K562 (cell line): ENCODE measurements around the gene CATSPER3. TPM values are rescaled to one million over a fixed set of nuclear protein-coding genes. Genes with fewer than 3 reads are reported as not detected.

Experiments
- ATAC-seq: fragments of 200-7000 bp; cut with Tn5 transposase; 3 replicates; pipeline ENCODE4 v1.9.1; 2020; ENCODE audit warnings: moderate library complexity
- BruUV-seq: library from RNA; stranded (reverse); fragments of 400-500 nt; replicated peaks from 2 replicates; lab custom pipeline; 2021; lab: Mats Ljungman, UMichigan
- CTCF ChIA-PET: fragments of 300-600 bp; formaldehyde crosslinking; extraction: SDS; loops from one replicate; lab custom pipeline; 2021; ENCODE audit warnings: low intra/inter-chr PET ratio; lab: Yijun Ruan, JAX
- POLR2A ChIA-PET: fragments of 300-600, 350-650 bp; sonication (Branson Sonifier 250); formaldehyde crosslinking; extraction: SDS; loops from one replicate; lab custom pipeline; 2021; ENCODE audit warnings: antibody characterized with exemption, inconsistent platforms; lab: Yijun Ruan, JAX
- DNase-seq, 4 experiments: peaks; one replicate each; pipeline versions ENCODE4 v3.0.0 to v3.0.0-alpha.2; 2011 to 2018; ENCODE audit warnings: low spot score in 3 of 4, mixed read lengths in 3 of 4; ENCODE audit errors: extremely low read depth in 1 of 4
- FAIRE-seq: peaks from 2 replicates; lab custom pipeline; 2011; peaks lifted over from hg19 to GRCh38; lab: Jason Lieb, UNC
- H2AFZ ChIP-seq: 2 replicates; pipeline ENCODE4 v1.6.0; 2011; ENCODE audit warnings: low read depth, low read length, control low read depth, inconsistent platforms
- H3K27ac ChIP-seq: fragments of 200-600 bp; 3 replicates; pipeline ENCODE4 v1.8.0; 2011; ENCODE audit warnings: low read depth, mild to moderate bottlenecking, control low read depth, inconsistent platforms, low read length, moderate library complexity, mixed read lengths; ENCODE audit errors: extremely low read depth
- H3K27me3 ChIP-seq, 2 experiments: fragments of 300-600 bp in 1 of 2; 2 replicates in 1 of 2; 3 replicates in 1 of 2; pipeline versions ENCODE4 v1.6.0 to v1.8.0; 2011; ENCODE audit warnings: inconsistent platforms in 2 of 2, low read length in 2 of 2, mild to moderate bottlenecking in 1 of 2, mixed read lengths in 1 of 2, moderate library complexity in 1 of 2; ENCODE audit not compliant: control insufficient read depth in 2 of 2, insufficient read depth in 2 of 2
- H3K36me3 ChIP-seq: fragments of 300-600 bp; 3 replicates; pipeline ENCODE4 v1.8.0; 2011; ENCODE audit warnings: mild to moderate bottlenecking, low read length, inconsistent platforms; ENCODE audit not compliant: control insufficient read depth, insufficient read depth
- H3K4me1 ChIP-seq, 2 experiments: fragments of 200-600 bp in 1 of 2; replicated peaks in 1 of 2; 2 replicates in 1 of 2; 3 replicates in 1 of 2; pipeline versions ENCODE4 v1.5.1 to v1.8.0; 2011; ENCODE audit warnings: inconsistent platforms in 2 of 2, low read length in 2 of 2, mild to moderate bottlenecking in 1 of 2, mixed read lengths in 1 of 2, moderate library complexity in 1 of 2; ENCODE audit not compliant: control insufficient read depth in 2 of 2, insufficient read depth in 2 of 2
- H3K4me2 ChIP-seq: 2 replicates; pipeline ENCODE4 v1.6.1; 2011; ENCODE audit warnings: low read length, control low read depth, inconsistent platforms, mixed read lengths; ENCODE audit not compliant: insufficient read depth
- H3K4me3 ChIP-seq: fragments of 200-600 bp; sonication (generic), shearing (Covaris generic); 2 replicates; pipeline ENCODE4 v1.5.1; 2016; ENCODE audit warnings: control low read depth, inconsistent platforms
- H3K79me2 ChIP-seq: fragments of 200-600 bp; 3 replicates; pipeline ENCODE4 v1.8.0; 2011; ENCODE audit warnings: low read length, inconsistent platforms; ENCODE audit not compliant: control insufficient read depth, insufficient read depth
- H3K9ac ChIP-seq, 2 experiments: 2 replicates each; pipeline versions ENCODE4 v1.6.0 to v1.6.1; 2011; ENCODE audit warnings: low read depth in 2 of 2, low read length in 2 of 2, control low read depth in 1 of 2, inconsistent platforms in 1 of 2, mild to moderate bottlenecking in 1 of 2, mixed read lengths in 1 of 2; ENCODE audit not compliant: insufficient read depth in 1 of 2
- H3K9me1 ChIP-seq: one replicate; pipeline ENCODE4 v1.6.0; 2011; ENCODE audit warnings: inconsistent platforms, mild to moderate bottlenecking, low read length, moderate library complexity; ENCODE audit not compliant: control insufficient read depth, insufficient read depth
- H3K9me3 ChIP-seq: replicated peaks from 2 replicates; pipeline ENCODE4 v1.5.1; 2011; ENCODE audit warnings: low read depth, low read length, inconsistent platforms; ENCODE audit not compliant: control insufficient read depth, insufficient read depth
- H4K20me1 ChIP-seq: replicated peaks from 2 replicates; pipeline ENCODE4 v1.6.1; 2011; ENCODE audit warnings: low read length, inconsistent platforms, mixed read lengths; ENCODE audit not compliant: control insufficient read depth, insufficient read depth
- HOXB6 ChIP-seq: fragments of 250-450 bp; sonication (Bioruptor Pico); IDR thresholded peaks from 2 replicates; pipeline ENCODE4 v1.5.1; 2022; ENCODE audit warnings: mild to moderate bottlenecking, borderline replicate concordance
- JUN ChIP-seq, 2 experiments: sonication (generic) in 1 of 2; formaldehyde crosslinking in 1 of 2; IDR thresholded peaks; 2 replicates each; pipeline versions ENCODE4 v1.6.1 to v1.8.0; 2012 to 2022; ENCODE audit warnings: borderline replicate concordance in 2 of 2, mild to moderate bottlenecking in 2 of 2, improper control_type of control experiment in 1 of 2, low read depth in 1 of 2, low read length in 1 of 2, missing genetic modification reagents in 1 of 2
- MAFG ChIP-seq: fragments of 450-650 bp; conservative IDR thresholded peaks from 2 replicates; pipeline ENCODE4 v1.6.1; 2016; ENCODE audit warnings: missing genetic modification characterization, missing compliant biosample characterization
- MED1 ChIP-seq: sonication (generic); formaldehyde crosslinking; IDR thresholded peaks from 2 replicates; pipeline ENCODE4 v1.8.1; 2023; ENCODE audit warnings: missing genetic modification reagents, borderline replicate concordance
- ZNF134 ChIP-seq: fragments of 250-450 bp; sonication (Bioruptor Pico); conservative IDR thresholded peaks from 2 replicates; pipeline ENCODE4 v1.4.0; 2020
- ZNF212 ChIP-seq: fragments of 450-650 bp; formaldehyde crosslinking; IDR thresholded peaks from 2 replicates; pipeline ENCODE4 v1.4.0; 2020; ENCODE audit warnings: mild to moderate bottlenecking
- ZNF785 ChIP-seq: fragments of 250-450 bp; sonication (Bioruptor Pico); IDR thresholded peaks from 2 replicates; pipeline ENCODE4 v1.4.0; 2020; ENCODE audit warnings: mild to moderate bottlenecking
- in situ Hi-C: fragments of 300-500 bp; cut with MboI; formaldehyde crosslinking; loops from 4 replicates; pipeline ENCODE4 v1.15.0; 2018; ENCODE audit warnings: inconsistent platforms, mixed read lengths
- intact Hi-C: fragments of 100-400 bp; cut with micrococcal nuclease; formaldehyde crosslinking; loops from 2 replicates; pipeline ENCODE4 v1.14.2; 2022
- polyA plus RNA-seq, 8 experiments: library from polyadenylated mRNA; depleted of rRNA in 4 of 8; stranded (reverse) in 5 of 8; unstranded in 3 of 8; fragments of >200 nt; fragmentation: Nextera tagmentation in 2 of 8; fragmentation: Illumina TruSeq in 1 of 8; extraction: Ambion mirVana in 2 of 8; extraction: Trizol in 1 of 8; gene quantifications; 2 replicates each; pipeline versions ENCODE4 v1.2.1 to v1.2.3, GENCODE V29; 2011 to 2014; ENCODE audit warnings: inconsistent platforms in 1 of 8, missing spikeins in 1 of 8
- total RNA-seq, 7 experiments: library from RNA; depleted of rRNA in 6 of 7; stranded (reverse); fragments of >200 nt in 6 of 7; fragmentation: Illumina TruSeq in 2 of 7; extraction: Trizol in 2 of 7; gene quantifications; 2 replicates each; pipeline versions ENCODE4 v1.2.1 to v1.2.3, GENCODE V29; 2011 to 2021; ENCODE audit warnings: low replicate concordance in 1 of 7
- TF ChIP-seq, protein P1 (sequence below), 2 experiments: fragments of 450-650 bp; IDR thresholded peaks; 2 replicates each; pipeline ENCODE4 v1.6.1; 2018; ENCODE audit warnings: mild to moderate bottlenecking in 2 of 2, low read depth in 1 of 2; ENCODE audit not compliant: partially characterized antibody in 2 of 2
- TF ChIP-seq, protein P2 (sequence below): fragments of 450-650 bp; formaldehyde crosslinking; IDR thresholded peaks from 2 replicates; pipeline ENCODE4 v1.4.0; 2022; ENCODE audit warnings: missing genetic modification characterization
- TF ChIP-seq, protein P3 (sequence below): fragments of 450-650 bp; IDR thresholded peaks from 2 replicates; pipeline ENCODE4 v1.6.1; 2017; ENCODE audit warnings: antibody characterized with exemption

Gene CATSPER3
- total and polyA plus RNA-seq, 9 of the 15 experiments (the other 6 are each of a cell fraction or from before 2014, with no cell fraction given) = 0.14 to 1.5 (median 0.49) TPM

DNA sequence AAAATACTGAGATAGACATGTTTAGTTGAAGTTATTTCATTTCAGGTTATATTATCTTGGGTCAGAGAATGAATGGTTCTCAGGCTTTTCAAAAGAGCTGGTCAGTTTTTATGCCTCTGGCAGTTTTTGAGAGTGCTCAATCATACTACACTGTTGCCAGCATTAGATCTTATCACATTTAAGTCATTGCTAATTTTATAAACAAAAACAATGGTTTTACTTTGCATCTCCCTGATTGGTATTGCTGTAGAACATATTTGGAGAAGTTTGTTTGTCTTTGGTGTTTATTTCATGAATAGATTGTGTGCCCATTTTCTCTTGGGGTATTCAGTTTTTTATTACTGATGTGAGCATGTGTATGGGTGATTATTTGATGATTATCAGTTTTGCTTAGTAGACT is 1.5 kb downstream of the CATSPER3 start:
- Histone ChIP-seq H2AFZ (no peak overlapping the region), H3K9me1 (no peaks in the 10 kb centered on the region), H3K4me1 (no peaks in the 10 kb centered on the region), H3K9me3 (no peaks in the 10 kb centered on the region), H3K79me2 (no peaks in the 10 kb centered on the region), H3K4me3 (no peak overlapping the region), H3K27ac (no peak overlapping the region), H3K36me3 (peaks cover 6% of the 10 kb centered on the region; the same call in 2 of the 3 replicates), H3K4me2 (no peak overlapping the region), H3K27me3 (no peaks in the 10 kb centered on the region)
- DNase-seq (no peak), ATAC-seq (no peak), FAIRE-seq (no peak)
- ChIA-PET CTCF (no interaction called here), POLR2A (no interaction called here)
- intact Hi-C loops = no loop called here
- BruUV-seq = no TSS peak
- TF ChIP-seq, protein P1, sequence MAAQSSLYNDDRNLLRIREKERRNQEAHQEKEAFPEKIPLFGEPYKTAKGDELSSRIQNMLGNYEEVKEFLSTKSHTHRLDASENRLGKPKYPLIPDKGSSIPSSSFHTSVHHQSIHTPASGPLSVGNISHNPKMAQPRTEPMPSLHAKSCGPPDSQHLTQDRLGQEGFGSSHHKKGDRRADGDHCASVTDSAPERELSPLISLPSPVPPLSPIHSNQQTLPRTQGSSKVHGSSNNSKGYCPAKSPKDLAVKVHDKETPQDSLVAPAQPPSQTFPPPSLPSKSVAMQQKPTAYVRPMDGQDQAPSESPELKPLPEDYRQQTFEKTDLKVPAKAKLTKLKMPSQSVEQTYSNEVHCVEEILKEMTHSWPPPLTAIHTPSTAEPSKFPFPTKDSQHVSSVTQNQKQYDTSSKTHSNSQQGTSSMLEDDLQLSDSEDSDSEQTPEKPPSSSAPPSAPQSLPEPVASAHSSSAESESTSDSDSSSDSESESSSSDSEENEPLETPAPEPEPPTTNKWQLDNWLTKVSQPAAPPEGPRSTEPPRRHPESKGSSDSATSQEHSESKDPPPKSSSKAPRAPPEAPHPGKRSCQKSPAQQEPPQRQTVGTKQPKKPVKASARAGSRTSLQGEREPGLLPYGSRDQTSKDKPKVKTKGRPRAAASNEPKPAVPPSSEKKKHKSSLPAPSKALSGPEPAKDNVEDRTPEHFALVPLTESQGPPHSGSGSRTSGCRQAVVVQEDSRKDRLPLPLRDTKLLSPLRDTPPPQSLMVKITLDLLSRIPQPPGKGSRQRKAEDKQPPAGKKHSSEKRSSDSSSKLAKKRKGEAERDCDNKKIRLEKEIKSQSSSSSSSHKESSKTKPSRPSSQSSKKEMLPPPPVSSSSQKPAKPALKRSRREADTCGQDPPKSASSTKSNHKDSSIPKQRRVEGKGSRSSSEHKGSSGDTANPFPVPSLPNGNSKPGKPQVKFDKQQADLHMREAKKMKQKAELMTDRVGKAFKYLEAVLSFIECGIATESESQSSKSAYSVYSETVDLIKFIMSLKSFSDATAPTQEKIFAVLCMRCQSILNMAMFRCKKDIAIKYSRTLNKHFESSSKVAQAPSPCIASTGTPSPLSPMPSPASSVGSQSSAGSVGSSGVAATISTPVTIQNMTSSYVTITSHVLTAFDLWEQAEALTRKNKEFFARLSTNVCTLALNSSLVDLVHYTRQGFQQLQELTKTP (IDR thresholded peaks at IDR 0.05; ENCODE audit: low read depth in 1 of 2, partially characterized antibody in 2 of 2) = no peak
- TF ChIP-seq ZNF785 (CRISPR knock-in tag) = no peak
- no peak for TF ChIP-seq ZNF134
- TF ChIP-seq JUN (IDR thresholded peaks at IDR 0.05; ENCODE audit: borderline replicate concordance, low read depth, low read length) = no peak
- TF ChIP-seq JUN (CRISPR knock-in tag; IDR thresholded peaks at IDR 0.05; ENCODE audit: borderline replicate concordance) = no peak
- TF ChIP-seq MAFG (tag) = no peak
- no peak for TF ChIP-seq HOXB6 (CRISPR knock-in tag)
- no peak for TF ChIP-seq MED1 (CRISPR knock-in tag)
- TF ChIP-seq, protein P2, sequence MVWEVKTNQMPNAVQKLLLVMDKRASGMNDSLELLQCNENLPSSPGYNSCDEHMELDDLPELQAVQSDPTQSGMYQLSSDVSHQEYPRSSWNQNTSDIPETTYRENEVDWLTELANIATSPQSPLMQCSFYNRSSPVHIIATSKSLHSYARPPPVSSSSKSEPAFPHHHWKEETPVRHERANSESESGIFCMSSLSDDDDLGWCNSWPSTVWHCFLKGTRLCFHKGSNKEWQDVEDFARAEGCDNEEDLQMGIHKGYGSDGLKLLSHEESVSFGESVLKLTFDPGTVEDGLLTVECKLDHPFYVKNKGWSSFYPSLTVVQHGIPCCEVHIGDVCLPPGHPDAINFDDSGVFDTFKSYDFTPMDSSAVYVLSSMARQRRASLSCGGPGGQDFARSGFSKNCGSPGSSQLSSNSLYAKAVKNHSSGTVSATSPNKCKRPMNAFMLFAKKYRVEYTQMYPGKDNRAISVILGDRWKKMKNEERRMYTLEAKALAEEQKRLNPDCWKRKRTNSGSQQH (CRISPR knock-in tag) = no peak
- TF ChIP-seq, protein P3, sequence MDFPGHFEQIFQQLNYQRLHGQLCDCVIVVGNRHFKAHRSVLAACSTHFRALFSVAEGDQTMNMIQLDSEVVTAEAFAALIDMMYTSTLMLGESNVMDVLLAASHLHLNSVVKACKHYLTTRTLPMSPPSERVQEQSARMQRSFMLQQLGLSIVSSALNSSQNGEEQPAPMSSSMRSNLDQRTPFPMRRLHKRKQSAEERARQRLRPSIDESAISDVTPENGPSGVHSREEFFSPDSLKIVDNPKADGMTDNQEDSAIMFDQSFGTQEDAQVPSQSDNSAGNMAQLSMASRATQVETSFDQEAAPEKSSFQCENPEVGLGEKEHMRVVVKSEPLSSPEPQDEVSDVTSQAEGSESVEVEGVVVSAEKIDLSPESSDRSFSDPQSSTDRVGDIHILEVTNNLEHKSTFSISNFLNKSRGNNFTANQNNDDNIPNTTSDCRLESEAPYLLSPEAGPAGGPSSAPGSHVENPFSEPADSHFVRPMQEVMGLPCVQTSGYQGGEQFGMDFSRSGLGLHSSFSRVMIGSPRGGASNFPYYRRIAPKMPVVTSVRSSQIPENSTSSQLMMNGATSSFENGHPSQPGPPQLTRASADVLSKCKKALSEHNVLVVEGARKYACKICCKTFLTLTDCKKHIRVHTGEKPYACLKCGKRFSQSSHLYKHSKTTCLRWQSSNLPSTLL = no peak
- TF ChIP-seq ZNF212 (CRISPR knock-in tag) = no peak
- TF ChIP-seq, all 486 proteins: peak for 0
- Histone ChIP-seq H3K9ac (no peak overlapping the region), H4K20me1 (no peaks in the 10 kb centered on the region)
- in situ Hi-C loops = no loop called here
